Progenitor cell of endocrine pancreas (in vitro differentiated cells): ENCODE data around the gene KLHL6. TPM values are rescaled to one million over a fixed set of nuclear protein-coding genes. Genes with fewer than 3 reads are reported as not detected.

Experiments
- DNase-seq: peaks from one replicate; pipeline ENCODE4 v3.0.0; 2021; ENCODE audit warnings: low spot score; ENCODE audit not compliant: unreplicated experiment
- H3K27ac Mint-ChIP-seq: 2 replicates; pipeline ENCODE4 v1.8.0; 2021; ENCODE audit warnings: mild to moderate bottlenecking, moderate library complexity, mixed read lengths
- H3K27me3 Mint-ChIP-seq: 2 replicates; pipeline ENCODE4 v1.8.0; 2021; ENCODE audit warnings: mixed read lengths
- H3K36me3 Mint-ChIP-seq: 2 replicates; pipeline ENCODE4 v1.8.0; 2022; ENCODE audit warnings: mixed read lengths; ENCODE audit not compliant: insufficient read depth
- H3K4me1 Mint-ChIP-seq: 2 replicates; pipeline ENCODE4 v1.8.0; 2021; ENCODE audit warnings: low read depth, mixed read lengths
- H3K4me3 Mint-ChIP-seq: 2 replicates; pipeline ENCODE4 v1.8.0; 2021; ENCODE audit warnings: low read depth, mild to moderate bottlenecking, moderate library complexity, mixed read lengths
- H3K9me3 Mint-ChIP-seq: 2 replicates; pipeline ENCODE4 v1.8.0; 2021; ENCODE audit warnings: low read depth, mixed read lengths
- CTCF ChIP-seq: fragments of 200-600 bp; sonication (generic); IDR thresholded peaks from one replicate; pipeline ENCODE4 v1.5.0; 2021; ENCODE audit warnings: antibody characterized with exemption, mild to moderate bottlenecking; ENCODE audit not compliant: unreplicated experiment
- total RNA-seq: library from RNA; stranded (reverse); gene quantifications from 2 replicates; pipeline ENCODE4 v1.2.1, GENCODE V29; 2021

KLHL6 gene
- total RNA-seq, 1 donor from 2014 or later, result 0.12 TPM

DNA sequence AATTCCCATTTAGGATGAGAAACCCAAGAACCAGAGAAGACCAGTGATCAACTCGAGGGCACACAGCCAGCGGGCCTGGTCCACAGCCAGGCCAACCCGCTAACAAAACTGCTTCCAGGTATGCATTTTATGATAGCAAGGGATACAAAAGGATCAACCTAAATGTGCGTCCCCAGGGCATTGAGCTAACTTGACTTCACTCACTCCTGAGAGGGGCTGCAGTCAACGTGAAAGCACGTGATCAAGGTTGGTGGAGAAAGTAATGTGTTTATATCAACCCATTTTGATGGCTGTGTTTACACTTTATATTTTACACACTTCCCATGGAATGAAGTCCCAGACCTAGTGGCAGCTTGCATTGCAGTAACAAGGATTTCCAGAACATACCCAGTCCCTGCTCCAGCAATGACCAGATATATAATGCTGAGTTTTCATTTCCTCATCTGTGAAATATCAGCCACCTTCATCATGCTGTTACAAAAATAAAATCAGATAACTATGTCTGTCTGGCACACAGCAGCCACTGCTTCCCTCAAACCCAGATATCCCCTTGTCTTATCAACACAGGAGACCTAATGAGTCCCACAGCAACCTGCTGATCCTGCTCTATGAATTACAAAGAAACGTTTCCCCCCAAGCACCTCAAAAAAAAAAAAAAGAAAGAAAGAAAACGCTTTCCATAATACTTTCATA, 2.0 kb downstream of the KLHL6 start:
- DNase-seq, result no peak
- H3K27me3 Mint-ChIP-seq, result peaks cover 4% of the 10 kb centered on the region
- no peaks in the 10 kb centered on the region for H3K9me3 Mint-ChIP-seq
- no peak overlapping the region for H3K4me3 Mint-ChIP-seq
- no peaks in the 10 kb centered on the region for H3K36me3 Mint-ChIP-seq
- no peak for TF ChIP-seq CTCF
- peaks cover 14% of the 10 kb centered on the region for H3K4me1 Mint-ChIP-seq
- no peak overlapping the region for H3K27ac Mint-ChIP-seq

DNA sequence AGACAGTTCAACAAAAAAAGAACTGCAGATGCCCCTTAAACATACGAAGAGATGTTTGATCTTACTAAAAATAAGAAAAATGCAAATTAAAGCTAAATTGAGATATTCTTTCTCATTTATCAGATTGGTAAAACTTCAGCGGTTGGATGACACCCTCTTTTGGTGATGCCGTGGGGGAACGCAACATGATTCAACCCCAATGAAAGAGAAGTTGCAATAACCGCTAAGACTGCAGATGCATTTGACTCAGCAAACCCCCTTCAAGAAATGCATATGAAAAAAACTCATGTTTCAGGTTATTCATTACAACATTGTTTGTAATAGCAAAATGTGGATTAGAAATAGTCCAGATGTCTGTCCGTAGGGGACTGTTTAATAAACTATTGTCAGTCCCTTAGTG, 3.6 kb downstream of the KLHL6 start:
- H3K4me1 Mint-ChIP-seq, result peaks cover 17% of the 10 kb centered on the region
- DNase-seq, result no peak

GRCh38 chr3:183548262-183548769, 7.2 kb downstream of the KLHL6 start:
- H3K36me3 Mint-ChIP-seq, result no peaks in the 10 kb centered on the region
- H3K4me3 Mint-ChIP-seq, result no peak overlapping the region
- H3K27ac Mint-ChIP-seq, result no peak overlapping the region
- H3K9me3 Mint-ChIP-seq, result no peaks in the 10 kb centered on the region
- H3K27me3 Mint-ChIP-seq, result peaks cover 4% of the 10 kb centered on the region
- H3K4me1 Mint-ChIP-seq, result peaks cover 11% of the 10 kb centered on the region
- no peak for DNase-seq
- TF ChIP-seq CTCF, result no peak

More for the DNA sequence above, 3.6 kb downstream of the KLHL6 start:
- H3K9me3 Mint-ChIP-seq, result no peaks in the 10 kb centered on the region
- H3K36me3 Mint-ChIP-seq, result no peaks in the 10 kb centered on the region
- no peak overlapping the region for H3K4me3 Mint-ChIP-seq
- H3K27ac Mint-ChIP-seq, result no peak overlapping the region
- TF ChIP-seq CTCF, result no peak
- peaks cover 4% of the 10 kb centered on the region for H3K27me3 Mint-ChIP-seq

- Mint-ChIP-seq H3K4me3 (no peak overlapping the region), H3K9me3 (no peaks in the 10 kb centered on the region), H3K27ac (no peak overlapping the region), H3K27me3 (peaks cover 5% of the 10 kb centered on the region), H3K4me1 (peaks cover 5% of the 10 kb centered on the region), H3K36me3 (no peaks in the 10 kb centered on the region)
- DNase-seq, result no peak
- TF ChIP-seq CTCF, result no peak
Observed at GRCh38 chr3:183546625-183547024, 8.9 kb downstream of the KLHL6 start.

- DNase-seq, result no peak
- Mint-ChIP-seq H3K27me3 (peaks cover 5% of the 10 kb centered on the region), H3K36me3 (no peaks in the 10 kb centered on the region), H3K4me3 (no peak overlapping the region), H3K27ac (no peak overlapping the region), H3K4me1 (peaks cover 3% of the 10 kb centered on the region), H3K9me3 (no peaks in the 10 kb centered on the region)
- TF ChIP-seq CTCF, result no peak
Observed at GRCh38 chr3:183545708-183546107, 9.8 kb downstream of the KLHL6 start.
